Breast epithelium (tissue), 3 donors: Measurements from ENCODE around the gene GLI1.

Experiments
- CTCF ChIP-seq, 3 donors: fragments of 450-650 bp; IDR thresholded peaks; one replicate each; pipeline ENCODE4 v1.5.1; 2016 to 2017; ENCODE audit warnings: antibody characterized with exemption in 3 of 3, mild to moderate bottlenecking in 3 of 3, moderate library complexity in 3 of 3
- POLR2A ChIP-seq: fragments of 450-650 bp; IDR thresholded peaks from one replicate; pipeline ENCODE4 v1.6.1; 2016; ENCODE audit warnings: antibody characterized with exemption, mild to moderate bottlenecking, moderate library complexity

GRCh38 chr12:57454566-57455373 lies 4.8 kb upstream of the GLI1 start, which contains the start of gene INHBE:
- TF ChIP-seq POLR2A (no peak), CTCF (IDR thresholded peaks at IDR 0.05) (no peak)
